Omental fat pad (tissue), 4 donors: Measurements from ENCODE around the gene FKTN. TPM values are rescaled to one million over a fixed set of nuclear protein-coding genes. Genes with fewer than 3 reads are reported as not detected.
"Not testable (repeated sequence)": the region's sequence is repeated elsewhere in the genome, so short reads cannot be mapped to it uniquely, and the experiment has no call there.

Source experiments
- ATAC-seq: fragments of 150-250 bp; one replicate; pipeline ENCODE4 v1.9.1; 2016; ENCODE audit warnings: mild to moderate bottlenecking, moderate library complexity; ENCODE audit not compliant: low FRiP score
- DNase-seq: peaks from one replicate; pipeline ENCODE4 v3.0.0-alpha.2; 2019; ENCODE audit warnings: low spot score
- CTCF ChIP-seq, 3 donors: fragments of 450-650 bp; IDR thresholded peaks; one replicate each; pipeline ENCODE4 v1.5.1; 2016 to 2017; ENCODE audit warnings: antibody characterized with exemption in 3 of 3, mild to moderate bottlenecking in 3 of 3, moderate library complexity in 2 of 3
- total RNA-seq, 4 donors: library from RNA; depleted of rRNA; stranded (reverse); fragments of >200 nt; gene quantifications; one replicate each; pipeline ENCODE4 v1.1.0, GENCODE V29; 2016

The FKTN gene
- total RNA-seq: 10 to 100 TPM in 2 of 4 donors, 1 to 10 TPM in 2; 6.6 to 36.3 (median 16.0) TPM

DNA sequence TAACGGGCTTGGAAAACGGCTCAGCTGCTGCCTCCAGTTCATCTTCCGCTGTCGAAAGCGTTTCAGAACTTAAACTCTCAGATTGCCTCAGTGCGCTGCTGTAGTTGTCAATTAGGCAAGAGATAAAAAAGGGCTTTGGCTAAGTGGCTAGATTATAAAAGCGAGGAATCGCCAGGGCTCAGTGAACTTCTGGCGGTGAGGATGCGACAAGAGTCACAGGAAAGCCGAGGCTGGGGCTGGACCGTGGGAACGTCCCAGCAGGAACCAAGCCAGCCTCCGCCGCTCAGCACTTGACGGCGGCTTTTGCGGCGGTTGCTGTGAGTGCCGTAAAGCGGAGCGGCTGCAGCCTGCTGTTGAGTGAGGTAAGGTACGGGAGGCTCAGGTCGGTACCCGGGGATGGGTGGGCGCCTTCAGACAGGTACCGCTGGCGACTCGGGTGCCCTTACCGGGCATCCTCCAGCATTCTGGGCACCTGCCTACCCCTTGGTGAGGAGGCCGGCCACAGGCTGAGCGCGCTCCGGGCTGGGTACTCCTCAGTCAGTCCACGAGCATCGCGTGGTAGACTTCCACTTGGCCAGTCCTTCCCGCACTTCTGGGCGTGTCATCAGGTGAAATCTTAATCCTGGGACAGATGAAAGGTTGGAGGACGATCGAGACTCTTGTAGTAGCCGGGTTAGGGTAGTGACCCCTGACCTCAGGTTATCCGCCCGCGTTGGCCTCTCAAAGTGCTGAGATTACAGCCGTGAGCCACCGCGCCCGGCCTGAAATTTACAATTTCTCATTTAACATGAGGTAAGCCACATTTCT is at the start of gene FKTN:
FKTN (plus strand) TSS at position 328 of the 807 bp plus-strand sequence. CDS start 16,902 bp downstream, outside the sequence.
- peak; percentile 97 for ATAC-seq
- peak; percentile 65 for DNase-seq
- TF ChIP-seq CTCF (IDR thresholded peaks at IDR 0.05): no peak

DNA sequence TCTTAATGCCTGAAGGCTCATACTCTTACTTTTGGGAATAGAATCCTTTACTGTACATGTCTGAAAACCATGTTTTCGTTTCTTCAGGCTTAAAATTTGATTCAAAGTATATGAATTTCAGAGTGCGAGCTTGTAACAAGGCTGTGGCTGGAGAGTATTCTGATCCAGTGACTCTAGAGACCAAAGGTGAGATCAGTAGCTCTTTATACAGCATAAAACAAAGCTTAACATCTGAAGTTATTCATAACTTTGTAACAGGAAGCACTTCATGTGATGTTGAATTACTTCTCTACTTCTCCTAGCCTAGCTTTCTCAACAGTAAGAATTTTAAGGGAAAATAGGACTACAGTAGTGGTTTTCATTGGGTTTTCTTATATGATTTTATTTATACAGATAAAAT is 49.4 kb upstream of the FKTN start:
- DNase-seq: no peak
- no peak for ATAC-seq

GRCh38 chr9:105510024-105510423 is 47.9 kb upstream of the FKTN start:
- TF ChIP-seq CTCF (IDR thresholded peaks at IDR 0.05): no peak
- ATAC-seq (no peak), DNase-seq (no peak)

More for the DNA sequence above, 49.4 kb upstream of the FKTN start:
- TF ChIP-seq CTCF (IDR thresholded peaks at IDR 0.05): no peak

DNA sequence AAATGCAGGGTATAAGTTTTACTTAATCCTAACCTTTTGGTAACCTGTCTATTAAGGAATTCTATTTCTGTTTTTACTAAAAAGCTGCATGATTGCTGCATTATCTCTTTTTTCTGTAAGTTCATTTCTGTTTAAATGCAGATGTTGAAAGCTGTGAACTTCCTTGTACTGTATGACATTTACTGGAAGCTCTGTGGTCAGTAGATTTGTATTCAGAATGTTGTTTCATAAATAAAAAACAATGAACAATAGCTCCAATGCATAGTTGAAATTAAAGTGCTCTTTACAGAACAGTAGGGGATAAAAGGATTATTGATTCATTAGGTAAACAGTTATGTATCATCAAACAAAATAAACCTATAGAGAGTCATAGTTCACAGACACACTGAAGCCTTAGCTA is 46.5 kb upstream of the FKTN start:
- TF ChIP-seq CTCF (IDR thresholded peaks at IDR 0.05): no peak
- no peak for DNase-seq
- ATAC-seq: no peak

DNA sequence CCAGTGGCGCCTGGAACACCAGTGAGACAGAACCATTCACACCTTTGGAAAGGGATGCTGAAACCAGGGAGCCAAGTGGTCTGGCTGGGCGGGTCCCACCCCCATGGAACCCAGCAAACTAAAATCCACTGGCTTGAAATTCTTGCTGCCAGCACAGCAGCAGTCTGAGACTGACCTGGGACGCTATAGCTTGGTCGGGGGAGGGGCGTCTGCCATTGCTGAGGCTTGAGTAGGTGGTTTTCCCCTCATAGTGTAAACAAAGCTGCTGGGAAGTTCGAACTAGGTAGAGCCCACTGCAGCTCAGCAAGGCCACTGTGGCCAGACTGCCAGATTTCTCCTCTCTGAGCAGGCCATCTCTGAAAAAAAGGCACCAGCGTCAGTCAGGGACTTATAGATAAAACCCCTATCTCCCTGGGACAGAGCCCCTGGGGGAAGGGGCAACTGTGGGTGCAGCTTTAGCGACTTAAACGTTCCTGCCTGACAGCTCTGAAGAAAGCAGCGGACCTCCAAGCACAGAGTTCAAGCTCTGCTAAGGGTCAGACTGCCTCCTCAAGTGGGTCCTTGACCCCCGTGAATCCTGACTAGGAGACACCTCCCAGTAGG is 42.0 kb upstream of the FKTN start:
- ATAC-seq: no peak
- TF ChIP-seq CTCF (IDR thresholded peaks at IDR 0.05): no peak
- no peak for DNase-seq

- ATAC-seq, DNase-seq: not testable (repeated sequence)
These were observed 38.1 kb upstream of the FKTN start for GRCh38 chr9:105519710-105520369.

GRCh38 chr9:105520992-105521391 is 36.9 kb upstream of the FKTN start:
- ATAC-seq, DNase-seq: not testable (repeated sequence)

DNA sequence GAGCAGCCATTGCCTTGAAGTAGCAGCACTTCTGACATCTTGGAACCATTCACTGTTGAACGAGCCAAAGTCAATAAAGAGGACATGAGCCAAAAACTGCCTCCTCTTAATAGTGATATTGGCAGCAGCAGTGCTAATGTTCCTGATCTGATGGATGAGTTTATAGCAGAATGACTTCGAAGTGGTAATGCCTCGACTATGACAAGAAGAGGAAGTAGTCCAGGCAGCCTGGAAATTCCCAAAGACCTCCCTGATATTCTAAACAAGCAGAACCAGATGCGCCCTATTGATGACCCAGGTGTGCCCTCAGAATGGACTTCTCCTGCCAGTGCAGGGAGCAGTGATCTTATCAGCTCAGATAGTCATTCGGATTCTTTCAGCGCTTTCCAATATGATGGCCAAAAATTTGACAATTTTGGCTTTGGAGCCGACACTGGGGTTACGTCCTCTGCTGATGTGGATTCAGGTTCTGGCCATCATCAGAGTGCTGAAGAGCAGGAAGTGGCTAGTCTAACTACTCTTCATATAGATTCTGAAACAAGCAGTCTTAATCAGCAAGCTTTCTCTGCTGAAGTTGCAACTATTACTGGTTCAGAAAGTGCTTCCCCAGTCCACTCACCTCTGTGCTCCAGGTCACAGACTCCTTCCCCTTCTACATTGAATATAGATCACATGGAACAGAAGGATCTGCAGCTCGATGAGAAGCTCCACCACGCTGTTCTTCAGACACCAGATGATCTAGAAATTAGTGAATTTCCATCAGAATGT is 35.1 kb upstream of the FKTN start:
- ATAC-seq, DNase-seq: not testable (repeated sequence)
